WERI-Rb-1 (cell line): ENCODE results near the gene KIAA1217.

Experiments
- DNase-seq: peaks from one replicate; pipeline ENCODE4 v3.0.0-alpha.2; 2020
- H3K27ac ChIP-seq: fragments of 250-450 bp; sonication (Bioruptor Pico); 2 replicates; pipeline ENCODE4 v1.5.1; 2020; ENCODE audit warnings: mild to moderate bottlenecking, moderate library complexity
- H3K27me3 ChIP-seq: fragments of 250-450 bp; sonication (Bioruptor Pico); 2 replicates; pipeline ENCODE4 v1.5.1; 2021; ENCODE audit warnings: mild to moderate bottlenecking, low read depth, moderate library complexity; ENCODE audit not compliant: insufficient read depth, severe bottlenecking
- H3K36me3 ChIP-seq: fragments of 250-450 bp; sonication (Bioruptor Pico); 2 replicates; pipeline ENCODE4 v1.5.1; 2020; ENCODE audit warnings: mild to moderate bottlenecking, moderate library complexity
- H3K4me3 ChIP-seq: 2 replicates; pipeline ENCODE4 v1.5.1; 2011; ENCODE audit warnings: low read depth, mild to moderate bottlenecking, control low read depth, low read length
- H3K9me3 ChIP-seq: fragments of 250-450 bp; sonication (Bioruptor Pico); 2 replicates; pipeline ENCODE4 v1.5.1; 2021; ENCODE audit warnings: mild to moderate bottlenecking, moderate library complexity; ENCODE audit not compliant: severe bottlenecking
- TF ChIP-seq, protein P1 (sequence below): IDR thresholded peaks from 2 replicates; pipeline ENCODE4 v1.5.1; 2011; ENCODE audit warnings: low read depth, mild to moderate bottlenecking, control low read depth, inconsistent platforms, low read length

Gene KIAA1217

DNA sequence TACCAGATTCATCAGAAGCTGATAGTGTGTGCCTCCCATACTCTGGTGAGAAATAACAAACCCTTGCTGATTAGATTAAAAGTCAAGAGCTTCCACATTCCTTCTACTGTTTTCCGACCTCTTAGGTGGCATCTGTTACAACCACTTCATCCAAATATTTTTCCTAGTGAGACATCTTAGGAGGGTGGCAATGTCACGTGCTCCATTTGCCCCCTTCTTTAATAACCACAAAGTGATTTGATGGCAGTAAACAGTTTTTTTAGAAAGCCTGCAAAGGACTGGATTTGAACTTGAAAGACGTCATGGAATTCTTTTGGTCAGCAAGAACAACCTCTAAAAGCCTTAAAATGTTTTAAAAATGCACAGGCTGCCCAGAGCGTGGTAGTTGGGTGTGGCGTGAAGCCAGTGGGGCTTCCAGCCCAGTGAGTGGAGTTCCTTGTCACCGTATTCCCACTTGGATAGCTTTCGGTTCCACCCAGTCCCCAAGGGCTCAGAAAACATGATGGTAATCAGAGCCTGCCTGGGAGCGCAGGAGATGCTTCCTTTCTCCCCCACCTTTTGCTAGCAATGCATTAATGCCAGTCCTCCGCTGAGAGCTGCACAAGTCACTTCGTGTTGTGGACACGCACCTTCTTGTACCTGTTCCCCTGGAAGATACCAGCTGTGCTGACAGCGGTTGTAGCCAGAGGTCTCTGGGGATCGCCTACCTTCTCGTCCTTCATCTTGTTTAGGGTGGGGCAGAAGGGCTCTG is 256.4 kb downstream of the KIAA1217 start:
- no peak for DNase-seq
- H3K27ac ChIP-seq, result no peak overlapping the region
- TF ChIP-seq, protein P1, sequence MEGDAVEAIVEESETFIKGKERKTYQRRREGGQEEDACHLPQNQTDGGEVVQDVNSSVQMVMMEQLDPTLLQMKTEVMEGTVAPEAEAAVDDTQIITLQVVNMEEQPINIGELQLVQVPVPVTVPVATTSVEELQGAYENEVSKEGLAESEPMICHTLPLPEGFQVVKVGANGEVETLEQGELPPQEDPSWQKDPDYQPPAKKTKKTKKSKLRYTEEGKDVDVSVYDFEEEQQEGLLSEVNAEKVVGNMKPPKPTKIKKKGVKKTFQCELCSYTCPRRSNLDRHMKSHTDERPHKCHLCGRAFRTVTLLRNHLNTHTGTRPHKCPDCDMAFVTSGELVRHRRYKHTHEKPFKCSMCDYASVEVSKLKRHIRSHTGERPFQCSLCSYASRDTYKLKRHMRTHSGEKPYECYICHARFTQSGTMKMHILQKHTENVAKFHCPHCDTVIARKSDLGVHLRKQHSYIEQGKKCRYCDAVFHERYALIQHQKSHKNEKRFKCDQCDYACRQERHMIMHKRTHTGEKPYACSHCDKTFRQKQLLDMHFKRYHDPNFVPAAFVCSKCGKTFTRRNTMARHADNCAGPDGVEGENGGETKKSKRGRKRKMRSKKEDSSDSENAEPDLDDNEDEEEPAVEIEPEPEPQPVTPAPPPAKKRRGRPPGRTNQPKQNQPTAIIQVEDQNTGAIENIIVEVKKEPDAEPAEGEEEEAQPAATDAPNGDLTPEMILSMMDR, result no peak
- H3K36me3 ChIP-seq, result no peaks in the 10 kb centered on the region
- no peaks in the 10 kb centered on the region for H3K9me3 ChIP-seq
- H3K4me3 ChIP-seq, result no peak overlapping the region
- H3K27me3 ChIP-seq, result no peaks in the 10 kb centered on the region

DNA sequence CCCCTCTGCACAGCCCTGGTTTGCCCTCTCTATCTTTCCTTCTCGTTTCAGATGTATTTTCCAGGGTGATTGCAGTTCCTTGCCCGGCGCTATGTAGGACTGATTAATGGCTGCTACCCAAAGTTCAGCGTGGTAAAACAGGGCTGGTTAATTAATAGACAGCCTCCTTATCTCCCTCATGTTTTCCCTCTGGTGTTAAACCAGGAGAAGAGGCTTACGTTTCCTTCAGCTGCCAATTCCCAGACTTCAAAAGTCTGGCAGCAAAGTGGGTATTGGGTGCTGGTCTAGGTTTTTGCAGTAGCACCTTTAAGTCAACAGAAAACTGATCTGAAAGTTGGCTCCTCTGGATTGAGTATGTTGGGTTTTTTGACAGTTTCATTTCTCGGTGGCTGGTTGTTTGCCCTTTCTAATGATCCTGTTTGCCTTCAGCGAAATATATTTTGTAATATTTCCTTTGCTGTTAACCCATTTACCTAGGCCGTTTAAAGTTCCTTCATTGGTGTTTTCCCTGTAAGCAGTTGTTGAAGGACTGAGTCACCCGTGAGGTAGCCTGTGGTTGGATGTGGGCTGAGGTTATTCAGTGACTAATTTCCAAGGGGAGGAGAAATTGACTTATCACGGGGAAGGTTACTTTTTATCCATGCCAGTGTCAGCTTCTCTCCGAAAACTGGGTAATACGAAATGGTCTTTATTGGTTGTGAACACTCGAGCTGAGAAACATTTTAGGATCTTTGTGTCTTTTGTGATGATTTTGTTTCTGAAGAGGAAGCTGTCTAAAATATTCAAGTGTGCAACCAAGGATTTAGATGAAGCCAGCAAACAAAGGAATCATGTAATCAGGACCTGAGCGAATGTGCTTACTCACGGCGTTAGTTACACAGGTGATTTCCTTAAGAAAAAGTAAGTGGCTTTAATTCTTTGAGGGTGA is 257.2 kb downstream of the KIAA1217 start:
- no peaks in the 10 kb centered on the region for H3K27me3 ChIP-seq
- no peak overlapping the region for H3K27ac ChIP-seq
- no peak for DNase-seq
- no peaks in the 10 kb centered on the region for H3K9me3 ChIP-seq
- no peak overlapping the region for H3K4me3 ChIP-seq
- no peaks in the 10 kb centered on the region for H3K36me3 ChIP-seq
- TF ChIP-seq, protein P1, result no peak

DNA sequence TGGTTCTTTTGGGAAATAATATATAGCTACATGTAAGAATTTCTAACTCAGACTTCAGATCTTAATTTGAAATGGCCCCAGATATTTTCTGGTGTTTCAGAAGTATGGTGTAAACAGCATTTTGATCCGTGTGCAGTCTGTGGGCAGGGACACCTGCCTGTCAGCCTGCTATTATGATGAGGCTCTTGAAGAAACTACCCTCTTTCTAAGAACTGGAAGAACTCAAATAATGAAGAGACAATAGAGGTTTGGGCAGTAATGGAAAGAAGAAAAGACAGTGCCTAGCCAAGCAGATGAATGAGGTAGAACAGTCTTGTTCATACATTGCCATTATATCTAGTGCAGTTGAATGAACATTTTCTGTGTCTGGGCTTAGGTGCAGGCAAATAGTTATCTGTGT is 258.2 kb downstream of the KIAA1217 start:
- no peak for DNase-seq
- H3K27me3 ChIP-seq, result no peaks in the 10 kb centered on the region
- TF ChIP-seq, protein P1, result no peak
- no peaks in the 10 kb centered on the region for H3K36me3 ChIP-seq
- H3K9me3 ChIP-seq, result no peaks in the 10 kb centered on the region
- no peak overlapping the region for H3K27ac ChIP-seq
- no peak overlapping the region for H3K4me3 ChIP-seq

- H3K4me3 ChIP-seq, result no peak overlapping the region
- DNase-seq, result no peak
- H3K9me3 ChIP-seq, result no peaks in the 10 kb centered on the region
- H3K27ac ChIP-seq, result no peak overlapping the region
- H3K27me3 ChIP-seq, result no peaks in the 10 kb centered on the region
- TF ChIP-seq, protein P1, result no peak
- H3K36me3 ChIP-seq, result no peaks in the 10 kb centered on the region
These were observed 258.7 kb downstream of the KIAA1217 start for GRCh38 chr10:24467605-24468004.

DNA sequence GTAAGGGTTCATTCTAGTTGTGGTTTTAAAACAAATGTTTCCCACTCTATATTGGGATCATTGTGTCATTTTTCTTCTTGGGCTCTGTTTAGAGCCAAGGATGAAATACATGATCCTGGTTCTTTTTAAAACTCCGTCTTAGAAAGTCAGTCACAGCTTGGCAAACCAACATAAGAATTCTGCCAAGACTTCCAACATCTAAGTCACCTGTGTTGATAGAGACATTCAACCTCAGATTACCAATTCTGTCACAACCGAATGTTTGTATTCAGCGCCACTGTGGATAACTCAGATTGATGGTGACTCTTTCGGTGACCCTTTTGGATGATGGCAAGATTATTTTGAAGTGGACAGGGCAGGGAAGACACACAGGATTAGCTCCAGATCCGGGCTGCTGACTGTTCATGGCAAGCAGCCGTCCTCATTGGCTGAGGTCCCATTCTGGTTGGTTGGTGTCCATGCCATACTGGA is 259.4 kb downstream of the KIAA1217 start:
- DNase-seq, result no peak
- TF ChIP-seq, protein P1, result no peak
- no peak overlapping the region for H3K27ac ChIP-seq
- no peaks in the 10 kb centered on the region for H3K36me3 ChIP-seq
- H3K9me3 ChIP-seq, result no peaks in the 10 kb centered on the region
- no peaks in the 10 kb centered on the region for H3K27me3 ChIP-seq
- H3K4me3 ChIP-seq, result no peak overlapping the region
